Measurements from ENCODE around the gene LEFTY1.

DNA sequence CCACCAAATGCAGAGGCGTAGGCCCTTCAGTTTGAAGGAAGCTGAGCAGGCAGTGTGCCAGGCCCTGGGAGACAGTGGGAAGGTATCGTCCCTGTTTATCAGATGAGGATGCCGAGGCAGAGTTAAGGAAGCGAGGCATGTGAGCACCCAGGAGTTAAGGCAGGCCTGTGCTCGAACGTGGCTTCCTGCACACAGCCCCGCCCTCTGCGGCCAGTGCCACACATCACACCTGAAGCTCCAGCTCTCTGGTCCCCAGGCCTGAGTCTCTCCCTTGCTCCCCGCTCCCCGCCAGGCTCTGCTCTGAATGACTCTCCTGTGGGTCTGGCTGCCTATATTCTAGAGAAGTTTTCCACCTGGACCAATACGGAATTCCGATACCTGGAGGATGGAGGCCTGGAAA lies 46.9 kb downstream of the LEFTY1 start:
- TF ChIP-seq, protein P1, sequence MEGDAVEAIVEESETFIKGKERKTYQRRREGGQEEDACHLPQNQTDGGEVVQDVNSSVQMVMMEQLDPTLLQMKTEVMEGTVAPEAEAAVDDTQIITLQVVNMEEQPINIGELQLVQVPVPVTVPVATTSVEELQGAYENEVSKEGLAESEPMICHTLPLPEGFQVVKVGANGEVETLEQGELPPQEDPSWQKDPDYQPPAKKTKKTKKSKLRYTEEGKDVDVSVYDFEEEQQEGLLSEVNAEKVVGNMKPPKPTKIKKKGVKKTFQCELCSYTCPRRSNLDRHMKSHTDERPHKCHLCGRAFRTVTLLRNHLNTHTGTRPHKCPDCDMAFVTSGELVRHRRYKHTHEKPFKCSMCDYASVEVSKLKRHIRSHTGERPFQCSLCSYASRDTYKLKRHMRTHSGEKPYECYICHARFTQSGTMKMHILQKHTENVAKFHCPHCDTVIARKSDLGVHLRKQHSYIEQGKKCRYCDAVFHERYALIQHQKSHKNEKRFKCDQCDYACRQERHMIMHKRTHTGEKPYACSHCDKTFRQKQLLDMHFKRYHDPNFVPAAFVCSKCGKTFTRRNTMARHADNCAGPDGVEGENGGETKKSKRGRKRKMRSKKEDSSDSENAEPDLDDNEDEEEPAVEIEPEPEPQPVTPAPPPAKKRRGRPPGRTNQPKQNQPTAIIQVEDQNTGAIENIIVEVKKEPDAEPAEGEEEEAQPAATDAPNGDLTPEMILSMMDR (IDR thresholded peaks at IDR 0.05), result no peak
- TF ChIP-seq POLR2A (IDR thresholded peaks at IDR 0.05), result no peak
